Activated naive CD4-positive, alpha-beta T cell treated with anti-CD3 and anti-CD28 coated beads for 36 hours (primary cell): ENCODE data around the gene GPR32. TPM values are rescaled to one million over a fixed set of nuclear protein-coding genes. Genes with fewer than 3 reads are reported as not detected.
"Not testable (repeated sequence)": the region's sequence is repeated elsewhere in the genome, so short reads cannot be mapped to it uniquely, and the experiment has no call there.

Experiments used
- CTCF ChIA-PET: fragments of 350-600 bp; sonication (Branson Sonifier 250); formaldehyde crosslinking; loops from one replicate; lab custom pipeline; 2021; ENCODE audit warnings: antibody characterized with exemption; lab: Charles Lee
- DNase-seq: peaks from one replicate; pipeline ENCODE4 v3.0.0-alpha.2; 2020
- H3K27ac Mint-ChIP-seq: one replicate; pipeline ENCODE4 v1.8.0; 2021; ENCODE audit warnings: mild to moderate bottlenecking, mixed read lengths
- H3K27me3 Mint-ChIP-seq: one replicate; pipeline ENCODE4 v1.8.0; 2021; ENCODE audit warnings: low read depth, mixed read lengths
- H3K36me3 Mint-ChIP-seq: one replicate; pipeline ENCODE4 v1.8.0; 2021; ENCODE audit warnings: low read depth, mixed read lengths
- H3K4me1 Mint-ChIP-seq: one replicate; pipeline ENCODE4 v1.8.0; 2021; ENCODE audit warnings: low read depth, mixed read lengths
- H3K4me3 Mint-ChIP-seq: one replicate; pipeline ENCODE4 v1.8.0; 2021; ENCODE audit warnings: mild to moderate bottlenecking, moderate library complexity, mixed read lengths
- H3K9me3 Mint-ChIP-seq: one replicate; pipeline ENCODE4 v1.8.0; 2021; ENCODE audit warnings: mixed read lengths
- intact Hi-C: fragments of 100-400 bp; cut with micrococcal nuclease; formaldehyde crosslinking; loops from one replicate; pipeline ENCODE4 v1.15.1; 2023
- total RNA-seq, 2 experiments: library from RNA; stranded (reverse); gene quantifications; one replicate each; pipeline ENCODE4 v1.2.3, GENCODE V29; 2021

Gene GPR32, protein sequence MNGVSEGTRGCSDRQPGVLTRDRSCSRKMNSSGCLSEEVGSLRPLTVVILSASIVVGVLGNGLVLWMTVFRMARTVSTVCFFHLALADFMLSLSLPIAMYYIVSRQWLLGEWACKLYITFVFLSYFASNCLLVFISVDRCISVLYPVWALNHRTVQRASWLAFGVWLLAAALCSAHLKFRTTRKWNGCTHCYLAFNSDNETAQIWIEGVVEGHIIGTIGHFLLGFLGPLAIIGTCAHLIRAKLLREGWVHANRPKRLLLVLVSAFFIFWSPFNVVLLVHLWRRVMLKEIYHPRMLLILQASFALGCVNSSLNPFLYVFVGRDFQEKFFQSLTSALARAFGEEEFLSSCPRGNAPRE
- not detected for total RNA-seq

DNA sequence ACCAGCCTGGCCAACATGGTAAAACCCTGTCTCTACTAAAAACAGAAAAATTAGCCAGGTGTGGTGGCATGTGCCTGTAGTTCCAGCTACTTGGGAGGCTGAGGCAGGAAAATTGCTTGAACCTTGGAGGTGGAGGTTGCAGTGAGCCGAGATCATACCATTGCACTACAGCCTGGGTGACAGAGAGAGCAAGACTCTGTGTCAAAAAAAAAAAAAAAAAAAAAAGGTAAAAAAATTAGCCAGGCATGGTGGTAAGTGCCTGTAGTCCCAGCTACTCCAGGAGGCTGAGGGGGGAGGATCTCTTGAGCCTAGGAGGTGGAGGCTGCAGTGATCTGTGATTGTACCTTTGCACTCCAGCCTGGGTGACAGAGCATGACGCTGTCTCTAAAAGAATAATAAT, at the start of gene GPR32:
TSS of gene GPR32 (plus strand) at position 301 of the 400 bp plus-strand sequence. CDS start 137 bp downstream, outside the sequence.
- CTCF ChIA-PET, H3K4me3 Mint-ChIP-seq, H3K4me1 Mint-ChIP-seq, H3K27ac Mint-ChIP-seq, H3K36me3 Mint-ChIP-seq, intact Hi-C loops, DNase-seq, H3K9me3 Mint-ChIP-seq: not testable (repeated sequence)
- H3K27me3 Mint-ChIP-seq = peaks cover 19% of the 10 kb centered on the region

DNA sequence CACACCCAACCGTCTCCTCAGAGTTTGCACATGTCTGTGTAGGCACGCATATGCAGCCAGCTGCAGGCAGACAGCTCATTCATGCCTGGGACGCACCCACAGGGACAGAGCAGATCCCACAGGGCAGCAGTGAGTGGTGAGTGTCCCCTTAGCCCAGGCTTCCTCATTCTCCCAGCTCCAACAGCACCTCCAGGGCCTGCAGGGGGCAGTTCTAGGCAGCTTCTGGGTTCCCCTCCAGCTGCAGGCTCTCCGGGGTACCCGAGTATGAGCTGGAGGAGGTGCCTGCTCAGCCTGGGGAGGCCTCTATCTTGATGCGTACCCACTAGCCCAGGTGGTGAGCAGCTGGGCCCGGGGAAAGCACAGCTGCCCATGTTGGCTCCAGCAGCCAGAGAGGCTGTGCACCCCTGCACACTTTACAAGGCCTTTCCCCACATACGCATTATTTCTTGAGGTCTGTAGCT, 49.3 kb upstream of the GPR32 start:
- Mint-ChIP-seq H3K27ac (no peak overlapping the region), H3K9me3 (no peaks in the 10 kb centered on the region), H3K4me3 (no peak overlapping the region), H3K4me1 (peaks cover 14% of the 10 kb centered on the region), H3K27me3 (peaks cover 56% of the 10 kb centered on the region), H3K36me3 (no peaks in the 10 kb centered on the region)
- no peak for DNase-seq
- intact Hi-C loops = loop anchor here (5.0 to 10.0 kb wide), 3 partner anchors 61 to 386 kb away; partner anchors contain the start of gene CTU1
- CTCF ChIA-PET = interaction anchor here (0.7 to 0.9 kb wide), 2 partner anchors 15 to 183 kb away, joined by 3 read pairs; no protein-coding TSS in a partner anchor

DNA sequence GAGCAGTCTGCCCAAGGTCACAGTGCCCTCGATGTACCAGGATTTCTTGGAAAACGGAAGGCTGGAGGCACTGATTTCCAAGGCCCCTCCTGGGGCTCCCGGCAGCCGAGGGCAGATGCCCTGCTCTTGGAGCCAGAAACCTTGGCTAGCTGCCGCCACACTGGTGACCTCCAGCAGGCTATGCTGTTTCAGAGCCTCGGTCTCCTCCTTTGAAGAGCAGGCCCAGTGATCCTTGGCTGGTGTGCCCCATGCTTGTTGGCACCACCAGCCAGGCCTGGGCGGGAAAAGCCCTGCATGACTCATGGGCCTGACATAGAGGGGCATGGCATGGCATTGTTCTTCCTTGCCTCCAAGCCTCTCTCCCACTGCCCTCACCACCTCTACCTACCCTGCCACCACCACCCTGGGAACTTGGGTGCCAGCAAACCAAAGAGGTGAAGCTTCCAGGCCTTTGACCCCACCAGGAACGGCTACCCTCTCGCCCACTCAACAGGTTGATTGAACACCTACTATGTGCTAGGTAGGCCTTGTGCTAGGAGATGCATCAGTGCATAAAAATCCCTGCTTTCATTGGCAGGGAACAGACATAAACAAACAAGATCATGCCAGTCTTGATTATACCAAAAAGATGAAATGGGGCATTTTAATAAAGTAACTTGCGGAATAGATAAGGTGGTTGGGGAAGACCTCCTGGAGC, 48.7 kb upstream of the GPR32 start:
- CTCF ChIA-PET = no interaction called here
- Mint-ChIP-seq H3K4me3 (no peak overlapping the region), H3K9me3 (no peaks in the 10 kb centered on the region), H3K4me1 (peaks cover 18% of the 10 kb centered on the region), H3K27me3 (peaks cover 55% of the 10 kb centered on the region), H3K27ac (no peak overlapping the region), H3K36me3 (no peaks in the 10 kb centered on the region)
- intact Hi-C loops = loop anchor here (5.0 to 10.0 kb wide), 3 partner anchors 61 to 387 kb away; partner anchors contain the start of gene CTU1
- no peak for DNase-seq

DNA sequence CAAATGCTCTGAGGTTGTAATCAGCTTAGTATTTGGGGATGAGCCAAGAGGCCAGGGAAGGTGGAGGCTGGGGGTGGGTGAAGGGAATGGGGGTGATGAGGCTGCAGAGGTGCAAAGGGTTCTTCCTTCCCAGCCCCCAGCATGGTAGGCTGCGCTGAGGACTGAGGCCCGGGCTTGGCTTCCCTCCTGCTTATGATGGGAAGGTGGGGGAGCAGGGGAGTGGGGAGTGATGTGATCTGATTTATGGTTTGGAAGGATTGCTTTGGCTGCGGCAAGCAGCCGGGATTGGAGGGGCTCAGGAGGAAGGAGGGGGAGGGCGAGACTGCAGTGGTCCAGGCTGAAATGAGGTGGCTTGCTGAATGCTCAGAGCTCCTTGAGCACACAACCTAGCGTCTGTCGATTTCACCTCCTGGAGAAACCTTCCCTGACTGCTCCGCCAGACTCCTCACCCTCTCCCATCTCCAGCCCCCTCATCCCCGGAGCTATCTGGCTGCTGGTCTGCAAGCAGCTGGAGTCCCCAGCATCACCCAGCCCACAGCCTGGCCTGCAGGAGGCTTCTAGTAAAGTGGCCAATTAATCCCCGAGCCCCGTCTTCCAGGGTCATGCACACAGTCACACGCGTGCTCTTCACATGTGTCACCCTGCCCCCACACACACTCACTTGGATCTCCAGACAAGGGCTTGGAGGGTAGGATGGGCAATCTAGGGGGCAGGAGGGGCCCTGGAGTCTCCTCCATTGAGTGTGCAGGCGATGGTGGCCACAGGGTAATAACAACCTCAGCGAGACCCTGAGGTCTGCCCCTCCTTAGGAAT, 47.9 kb upstream of the GPR32 start:
- H3K36me3 Mint-ChIP-seq = no peaks in the 10 kb centered on the region
- H3K27me3 Mint-ChIP-seq = peaks cover 55% of the 10 kb centered on the region
- intact Hi-C loops = loop anchor here (5.0 to 10.0 kb wide), 3 partner anchors 60 to 388 kb away; partner anchors contain the start of gene CTU1
- no peak overlapping the region for H3K4me3 Mint-ChIP-seq
- no peak overlapping the region for H3K27ac Mint-ChIP-seq
- CTCF ChIA-PET = interaction anchor here (0.8 kb wide), 1 partner anchor 22 kb away, joined by 3 read pairs; no protein-coding TSS in a partner anchor
- H3K9me3 Mint-ChIP-seq = no peaks in the 10 kb centered on the region
- DNase-seq = no peak
- peaks cover 20% of the 10 kb centered on the region for H3K4me1 Mint-ChIP-seq

DNA sequence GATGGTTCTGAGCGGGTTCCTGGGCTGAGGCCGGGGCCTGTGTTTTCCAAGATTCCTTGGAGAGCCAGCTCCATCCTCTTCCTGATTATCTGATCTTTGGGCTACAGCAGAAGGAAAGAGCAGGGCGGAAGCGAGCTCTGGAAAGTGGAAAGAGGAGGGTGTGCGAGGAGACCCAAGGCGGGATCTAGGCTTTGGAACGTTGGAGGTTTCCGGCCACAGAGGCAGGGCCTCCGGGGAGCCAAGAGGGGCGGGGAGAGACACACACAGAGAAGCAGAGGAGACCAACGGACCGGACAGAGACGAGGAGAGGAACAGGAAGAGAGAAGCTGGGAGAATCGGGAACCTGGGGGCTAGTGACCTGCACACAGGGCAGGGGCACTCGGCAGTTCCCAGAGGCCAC, 47.2 kb upstream of the GPR32 start, which contains the start of gene CLEC11A:
TSS of gene CLEC11A (plus strand) at position 296 of the 400 bp plus-strand sequence. CDS start 162 bp downstream, outside the sequence.
- Mint-ChIP-seq H3K36me3 (no peaks in the 10 kb centered on the region), H3K9me3 (no peaks in the 10 kb centered on the region), H3K4me1 (peaks cover 25% of the 10 kb centered on the region), H3K4me3 (peak within 1 kb of the TSS; percentile 72), H3K27me3 (peaks cover 51% of the 10 kb centered on the region), H3K27ac (no peak within 1 kb of the TSS)
- DNase-seq = no peak
- intact Hi-C loops = loop anchor here (5.0 to 10.0 kb wide), 3 partner anchors 59 to 388 kb away; partner anchors contain the start of gene CTU1
- CTCF ChIA-PET = interaction anchor here (0.7 to 2.0 kb wide), 3 partner anchors 10 to 199 kb away, joined by 3 to 6 read pairs (median 3); no protein-coding TSS in a partner anchor

DNA sequence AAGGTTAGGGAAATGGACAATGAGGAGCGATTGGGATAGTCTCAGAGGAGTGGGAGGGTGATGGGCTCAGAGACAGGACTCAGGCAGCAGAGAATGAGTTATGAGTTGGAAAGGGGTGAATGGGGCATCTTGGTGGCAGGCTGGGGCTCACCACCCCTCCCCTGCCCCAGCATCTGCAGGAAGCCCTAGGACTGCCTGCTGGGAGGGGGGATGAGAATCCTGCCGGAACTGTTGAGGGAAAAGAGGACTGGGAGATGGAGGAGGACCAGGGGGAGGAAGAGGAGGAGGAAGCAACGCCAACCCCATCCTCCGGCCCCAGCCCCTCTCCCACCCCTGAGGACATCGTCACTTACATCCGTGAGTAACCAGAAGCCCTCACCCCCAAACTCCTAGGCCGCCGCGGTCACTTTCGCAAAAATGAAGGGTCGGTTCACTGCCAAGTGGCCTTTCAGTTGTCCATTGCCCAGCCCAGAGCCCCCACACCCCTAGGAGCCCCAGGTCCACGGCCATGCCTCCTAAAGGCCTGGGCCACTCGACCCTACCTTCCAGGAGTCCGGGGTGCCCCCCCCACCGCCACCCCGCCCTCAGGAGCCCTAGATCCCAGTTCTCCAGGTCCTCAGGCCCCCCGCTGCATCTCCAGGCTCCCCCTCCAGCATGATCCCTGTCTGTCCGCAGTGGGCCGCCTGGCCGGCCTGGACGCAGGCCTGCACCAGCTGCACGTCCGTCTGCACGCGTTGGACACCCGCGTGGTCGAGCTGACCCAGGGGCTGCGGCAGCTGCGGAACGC, 46.3 kb upstream of the GPR32 start:
- DNase-seq = no peak
- peaks cover 27% of the 10 kb centered on the region for H3K4me1 Mint-ChIP-seq
- no peak overlapping the region for H3K27ac Mint-ChIP-seq
- peaks cover 51% of the 10 kb centered on the region for H3K27me3 Mint-ChIP-seq
- intact Hi-C loops = loop anchor here (2.0 to 10.0 kb wide), 4 partner anchors 58 to 389 kb away; partner anchors contain the start of gene CTU1
- CTCF ChIA-PET = interaction anchor here (0.5 to 2.0 kb wide), 9 partner anchors 10 to 214 kb away, joined by 3 to 6 read pairs (median 3); no protein-coding TSS in a partner anchor
- H3K4me3 Mint-ChIP-seq = peak overlapping the region; percentile 72
- no peaks in the 10 kb centered on the region for H3K36me3 Mint-ChIP-seq
- no peaks in the 10 kb centered on the region for H3K9me3 Mint-ChIP-seq

DNA sequence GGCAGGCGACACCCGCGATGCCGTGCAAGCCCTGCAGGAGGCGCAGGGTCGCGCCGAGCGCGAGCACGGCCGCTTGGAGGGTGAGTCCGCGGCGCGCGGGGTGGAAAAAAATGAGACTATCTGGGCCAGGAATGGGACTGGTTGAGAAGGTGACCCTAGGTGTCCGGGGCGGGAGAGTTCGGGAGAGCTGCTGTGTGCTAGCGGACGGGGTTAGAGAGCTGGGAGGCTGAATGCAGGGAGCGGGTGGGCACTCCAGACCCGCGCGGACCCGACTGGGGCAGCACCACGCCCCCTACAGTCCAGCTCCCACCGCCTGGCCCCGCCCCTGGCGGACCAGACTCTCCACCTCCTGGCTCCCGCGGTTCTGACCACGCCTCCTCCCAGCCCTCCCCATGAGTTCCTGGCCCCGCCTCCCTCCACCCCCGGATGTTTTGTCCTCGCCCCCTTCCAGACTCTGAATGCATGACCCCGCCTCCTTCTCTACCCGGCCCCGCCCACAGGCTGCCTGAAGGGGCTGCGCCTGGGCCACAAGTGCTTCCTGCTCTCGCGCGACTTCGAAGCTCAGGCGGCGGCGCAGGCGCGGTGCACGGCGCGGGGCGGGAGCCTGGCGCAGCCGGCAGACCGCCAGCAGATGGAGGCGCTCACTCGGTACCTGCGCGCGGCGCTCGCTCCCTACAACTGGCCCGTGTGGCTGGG, 45.6 kb upstream of the GPR32 start:
- peaks cover 51% of the 10 kb centered on the region for H3K27me3 Mint-ChIP-seq
- no peaks in the 10 kb centered on the region for H3K36me3 Mint-ChIP-seq
- peaks cover 27% of the 10 kb centered on the region for H3K4me1 Mint-ChIP-seq
- no peak overlapping the region for H3K27ac Mint-ChIP-seq
- DNase-seq = peak; percentile 99
- H3K9me3 Mint-ChIP-seq = no peaks in the 10 kb centered on the region
- H3K4me3 Mint-ChIP-seq = peak overlapping the region; percentile 74
- intact Hi-C loops = loop anchor here (2.0 to 10.0 kb wide), 4 partner anchors 58 to 390 kb away; partner anchors contain the start of gene CTU1
- CTCF ChIA-PET = interaction anchor here (0.5 to 2.0 kb wide), 10 partner anchors 10 to 309 kb away, joined by 3 to 6 read pairs (median 4); no protein-coding TSS in a partner anchor

DNA sequence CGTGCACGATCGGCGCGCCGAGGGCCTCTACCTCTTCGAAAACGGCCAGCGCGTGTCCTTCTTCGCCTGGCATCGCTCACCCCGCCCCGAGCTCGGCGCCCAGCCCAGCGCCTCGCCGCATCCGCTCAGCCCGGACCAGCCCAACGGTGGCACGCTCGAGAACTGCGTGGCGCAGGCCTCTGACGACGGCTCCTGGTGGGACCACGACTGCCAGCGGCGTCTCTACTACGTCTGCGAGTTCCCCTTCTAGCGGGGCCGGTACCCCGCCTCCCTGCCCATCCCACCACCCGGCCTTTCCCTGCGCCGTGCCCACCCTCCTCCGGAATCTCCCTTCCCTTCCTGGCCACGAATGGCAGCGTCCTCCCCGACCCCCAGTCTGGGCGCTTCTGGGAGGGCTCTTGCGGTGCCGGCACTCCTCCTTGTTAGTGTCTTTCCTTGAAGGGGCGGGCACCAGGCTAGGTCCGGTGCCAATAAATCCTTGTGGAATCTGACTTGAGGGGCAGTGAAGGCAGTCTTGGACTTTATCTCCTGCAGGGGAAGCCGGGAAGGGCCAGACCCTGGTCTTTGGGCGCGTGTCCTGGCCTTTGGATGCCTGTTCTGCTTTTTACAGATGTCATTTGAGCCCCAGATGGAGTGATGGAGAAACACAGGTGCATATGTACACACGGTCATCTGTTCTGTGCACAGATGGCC, 44.9 kb upstream of the GPR32 start:
- peaks cover 24% of the 10 kb centered on the region for H3K4me1 Mint-ChIP-seq
- DNase-seq = no peak
- CTCF ChIA-PET = interaction anchor here (0.7 to 2.0 kb wide), 6 partner anchors 11 to 197 kb away, joined by 3 to 6 read pairs (median 4); no protein-coding TSS in a partner anchor
- no peaks in the 10 kb centered on the region for H3K36me3 Mint-ChIP-seq
- no peak overlapping the region for H3K27ac Mint-ChIP-seq
- H3K27me3 Mint-ChIP-seq = peaks cover 49% of the 10 kb centered on the region
- peak overlapping the region; percentile 74 for H3K4me3 Mint-ChIP-seq
- H3K9me3 Mint-ChIP-seq = no peaks in the 10 kb centered on the region
- intact Hi-C loops = loop anchor here (2.0 to 10.0 kb wide), 3 partner anchors 67 to 391 kb away; partner anchors contain the start of gene CTU1

DNA sequence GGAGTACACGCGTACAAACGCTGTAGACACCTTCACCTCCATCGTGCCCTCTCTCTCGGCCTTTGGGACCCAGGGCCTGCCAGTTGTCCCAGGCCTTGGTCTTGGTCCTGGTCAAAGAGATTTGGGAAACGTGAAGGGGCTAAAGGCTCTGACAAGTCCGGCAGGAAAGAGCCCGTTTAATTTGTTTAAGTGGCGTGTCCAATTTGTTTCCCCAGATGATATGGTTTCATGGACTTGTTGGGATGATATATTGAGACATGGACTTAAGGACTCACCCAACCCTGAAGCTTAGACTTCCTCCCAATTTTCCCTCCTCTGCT, 44.4 kb upstream of the GPR32 start:
- Mint-ChIP-seq H3K27me3 (peaks cover 44% of the 10 kb centered on the region), H3K4me1 (peaks cover 23% of the 10 kb centered on the region), H3K9me3 (no peaks in the 10 kb centered on the region), H3K36me3 (no peaks in the 10 kb centered on the region), H3K27ac (no peak overlapping the region), H3K4me3 (peak overlapping the region; percentile 74)
- CTCF ChIA-PET = no interaction called here
- intact Hi-C loops = loop anchor here (2.0 to 10.0 kb wide), 3 partner anchors 67 to 391 kb away; partner anchors contain the start of gene CTU1
- DNase-seq = no peak
